GM04504 (cell line): ENCODE data around the gene TFAP2A.

Experiments
- DNase-seq: peaks from one replicate; pipeline ENCODE4 v3.0.0-alpha.2; 2012; ENCODE audit warnings: low read depth

TFAP2A gene

DNA sequence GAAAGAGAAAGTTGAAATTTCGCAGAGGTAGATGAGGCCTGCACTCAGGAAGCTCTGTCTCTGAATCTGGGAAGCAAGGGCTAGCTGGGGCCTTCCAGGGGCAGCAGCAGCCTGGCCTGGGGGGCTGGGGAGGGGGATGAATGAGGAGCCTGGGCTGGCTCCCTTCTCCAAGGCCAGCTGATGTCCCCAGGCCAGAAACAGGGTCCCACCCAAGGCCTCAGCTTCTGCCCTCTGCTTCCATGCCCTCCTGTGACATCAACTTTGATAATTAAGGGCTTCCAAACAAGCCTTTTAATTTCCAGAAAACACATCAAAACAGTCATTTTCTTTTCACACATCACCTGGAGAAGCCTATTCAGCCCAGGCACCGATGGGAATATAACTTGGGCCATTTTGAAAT is 15.4 kb downstream of the TFAP2A start:
- DNase-seq = no peak

DNA sequence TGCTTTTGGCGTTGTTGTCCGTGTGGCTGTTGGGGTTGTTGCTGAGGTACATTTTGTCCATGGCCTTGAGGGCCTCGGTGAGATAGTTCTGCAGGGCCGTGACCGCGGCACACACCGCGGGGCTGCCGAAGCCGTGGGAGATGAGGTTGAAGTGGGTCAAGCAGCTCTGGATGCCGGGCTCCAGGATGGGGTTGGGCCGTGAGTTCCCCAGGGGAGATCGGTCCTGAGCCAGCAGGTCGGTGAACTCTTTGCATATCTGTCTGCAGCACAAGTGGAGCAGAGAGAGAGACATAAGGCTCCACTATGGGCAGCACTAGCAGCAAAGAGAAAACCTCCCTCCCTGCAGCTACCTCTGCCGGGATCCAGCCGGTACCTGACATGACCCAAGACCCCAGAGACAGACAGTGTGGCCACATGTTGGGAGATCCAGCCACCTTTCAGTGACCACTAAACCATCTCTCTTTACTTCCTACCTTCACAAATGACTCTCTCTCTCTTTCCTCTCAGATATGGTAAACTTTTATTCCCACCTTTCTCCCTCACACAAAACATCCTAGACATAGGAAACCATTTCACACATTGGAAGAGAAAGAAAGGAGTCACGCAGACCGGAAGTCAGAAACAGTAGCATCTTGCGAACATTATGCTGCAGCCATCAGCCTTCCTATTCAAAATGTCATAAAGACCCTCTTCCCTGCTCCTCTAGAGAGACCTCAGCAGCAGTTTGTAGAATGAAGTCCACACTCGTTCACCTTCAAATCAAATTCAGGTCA is 16.2 kb downstream of the TFAP2A start:
- no peak for DNase-seq

DNA sequence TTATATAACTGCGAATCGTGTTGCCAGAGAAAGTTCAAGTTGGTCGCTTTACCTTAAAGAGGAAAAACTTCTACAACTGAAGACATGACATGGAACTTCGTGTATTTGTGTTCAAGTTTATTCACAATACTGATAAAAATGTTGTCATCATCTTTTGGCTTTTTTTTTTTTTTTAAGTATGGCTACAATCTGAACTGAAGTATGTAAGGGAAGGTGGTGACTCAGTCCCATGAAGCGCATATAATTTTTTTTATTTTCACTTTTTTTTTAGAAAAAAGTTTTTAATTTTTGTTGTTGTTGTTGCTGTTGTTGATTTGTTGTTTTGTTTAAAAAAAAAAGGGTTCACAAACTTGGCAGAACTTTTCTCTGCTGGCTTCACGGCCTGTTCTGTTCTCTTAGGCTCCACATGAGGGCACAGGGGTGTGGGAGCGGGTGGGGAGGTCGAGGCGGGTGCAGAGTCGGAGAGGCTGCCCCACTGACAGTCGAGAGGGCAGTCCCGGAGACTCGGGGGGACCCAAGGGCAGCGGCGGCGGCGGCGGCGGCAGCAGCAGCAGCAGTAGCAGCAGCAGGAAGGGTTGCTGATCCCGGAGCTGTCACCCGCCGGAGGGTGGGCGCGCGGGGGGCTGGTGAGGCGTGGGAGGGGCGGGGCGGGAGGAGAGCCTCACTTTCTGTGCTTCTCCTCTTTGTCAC is 17.0 kb downstream of the TFAP2A start:
- no peak for DNase-seq

DNA sequence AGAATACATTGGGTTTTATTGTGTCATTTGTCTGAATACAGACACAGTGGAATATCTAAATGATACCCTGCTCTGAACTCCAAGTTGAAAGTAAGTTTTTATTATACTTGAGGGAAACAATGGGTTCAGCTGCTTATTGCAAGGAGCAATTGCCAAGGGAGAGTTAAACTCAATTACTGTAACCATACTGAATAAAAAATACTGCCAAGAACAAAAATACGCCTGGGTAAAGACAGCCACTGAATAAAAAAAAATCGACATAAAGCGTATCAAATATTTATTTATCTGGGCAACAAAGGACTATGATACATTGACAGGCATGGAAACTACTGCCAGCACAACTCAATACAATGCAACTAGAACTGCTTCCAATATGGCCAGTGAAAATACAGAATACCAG is 18.1 kb downstream of the TFAP2A start:
- DNase-seq = no peak

DNA sequence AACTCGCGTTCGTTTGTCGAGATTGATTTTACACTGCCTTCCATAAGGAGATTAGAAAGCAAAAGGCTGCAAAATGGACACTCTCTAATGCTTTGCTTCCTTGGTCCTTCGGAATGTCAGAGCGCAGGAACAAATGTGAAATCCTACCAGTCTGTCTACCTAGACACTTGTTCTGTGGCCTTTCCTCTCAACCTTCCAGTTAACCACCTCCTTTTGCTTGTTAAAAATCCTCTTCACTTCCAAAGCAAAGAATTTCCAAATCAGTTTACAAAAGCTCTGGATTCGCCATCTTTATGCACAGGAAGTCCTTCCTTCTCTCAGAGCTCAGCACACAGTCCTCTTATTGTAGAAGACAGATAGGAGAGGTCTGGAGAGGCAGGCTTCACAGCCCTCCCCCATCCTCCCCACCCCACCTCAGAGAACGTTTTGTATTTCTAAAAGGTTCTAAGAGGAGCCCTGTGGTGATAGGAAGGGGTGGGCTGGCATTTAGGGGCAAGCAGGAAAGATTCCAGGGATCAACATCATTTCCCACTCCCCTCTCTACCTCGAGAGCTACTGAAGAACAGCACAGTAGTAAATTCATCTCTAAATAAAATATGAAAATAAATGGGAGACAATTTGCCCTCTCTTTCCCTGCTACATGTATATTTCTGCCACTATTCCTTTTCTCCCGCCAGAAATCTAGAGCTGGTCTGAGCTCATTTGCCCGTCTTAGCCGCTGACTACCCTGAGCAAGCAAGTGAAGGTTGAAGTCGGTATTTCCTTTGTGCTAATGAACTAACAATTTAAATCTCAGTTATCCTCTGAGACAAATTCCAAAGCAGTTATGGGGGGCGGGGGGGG is 18.9 kb downstream of the TFAP2A start:
- DNase-seq = no peak

DNA sequence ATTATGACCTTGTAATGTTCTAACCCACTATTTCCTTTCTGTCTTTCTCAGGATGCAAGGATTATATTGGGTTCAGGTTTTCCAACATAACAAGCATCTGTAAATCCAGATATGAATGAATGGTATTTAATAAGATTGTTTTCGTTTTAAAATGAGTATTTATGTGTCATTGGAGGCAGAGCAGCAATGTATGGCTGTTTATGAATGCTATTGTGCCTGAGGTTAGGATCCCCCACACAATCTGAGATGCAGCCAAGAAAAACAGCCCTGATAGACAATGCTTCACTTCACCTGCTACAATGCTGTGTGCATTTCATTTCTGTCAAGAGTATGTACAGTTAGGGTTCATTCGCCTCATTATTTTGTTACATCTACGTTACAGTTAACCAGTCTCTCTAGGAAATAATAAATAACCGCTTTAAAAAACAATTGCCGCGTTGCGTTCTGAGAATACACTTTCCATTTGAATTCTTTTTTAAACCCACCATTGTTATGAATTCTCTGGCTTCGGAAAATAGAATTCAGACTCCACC is 19.6 kb downstream of the TFAP2A start:
- no peak for DNase-seq

DNA sequence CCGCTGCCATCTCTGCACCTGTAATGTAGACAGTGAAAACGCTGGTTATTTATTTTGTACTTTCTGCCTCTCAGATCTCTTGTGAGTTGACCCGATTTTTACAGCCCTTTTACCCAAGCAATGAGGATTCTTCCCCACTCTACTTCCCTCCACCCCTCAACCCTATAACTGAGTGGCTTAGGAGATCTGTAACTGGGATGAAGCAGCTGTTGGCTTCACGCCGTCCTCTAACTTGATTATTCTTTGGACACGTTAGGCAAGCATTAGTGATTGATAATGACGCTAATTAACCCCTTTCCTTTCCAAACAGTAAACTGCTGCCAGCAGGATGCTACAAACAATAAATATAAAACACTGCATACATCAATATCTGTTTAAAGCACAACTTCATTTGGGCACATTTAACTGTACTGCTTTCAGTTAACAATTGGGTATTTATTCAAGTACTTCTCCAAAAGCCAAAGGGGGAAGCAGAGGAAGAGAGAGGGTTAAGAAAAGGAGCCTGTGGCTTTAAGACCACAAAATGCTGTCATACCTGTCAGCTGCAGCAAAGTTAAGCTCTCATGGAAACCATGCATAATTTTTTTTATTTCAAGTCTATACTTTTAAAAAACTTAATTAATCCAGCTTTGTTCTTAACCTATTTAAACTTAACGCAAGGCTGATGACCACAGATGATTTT is 21.2 kb downstream of the TFAP2A start:
- no peak for DNase-seq

DNA sequence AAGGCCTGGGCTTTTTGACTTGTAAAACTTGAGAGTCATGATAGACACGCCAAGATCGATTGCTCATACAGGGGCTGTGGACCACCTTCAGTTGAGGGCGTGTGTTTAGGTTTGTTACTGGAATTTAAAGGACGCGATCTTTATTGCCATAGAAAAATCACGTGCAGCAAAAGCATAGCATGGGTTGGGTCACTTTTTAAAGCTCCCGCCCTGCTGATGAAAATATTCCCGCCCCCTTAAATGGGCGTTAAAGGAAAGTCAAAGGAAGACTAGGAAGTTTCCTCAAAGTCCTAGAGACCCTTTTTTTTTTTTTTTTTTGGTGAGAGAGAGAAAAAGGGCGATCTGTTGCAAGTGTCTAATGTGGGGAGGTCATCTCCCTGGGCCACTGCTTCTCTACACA is 23.1 kb downstream of the TFAP2A start:
- no peak for DNase-seq

DNA sequence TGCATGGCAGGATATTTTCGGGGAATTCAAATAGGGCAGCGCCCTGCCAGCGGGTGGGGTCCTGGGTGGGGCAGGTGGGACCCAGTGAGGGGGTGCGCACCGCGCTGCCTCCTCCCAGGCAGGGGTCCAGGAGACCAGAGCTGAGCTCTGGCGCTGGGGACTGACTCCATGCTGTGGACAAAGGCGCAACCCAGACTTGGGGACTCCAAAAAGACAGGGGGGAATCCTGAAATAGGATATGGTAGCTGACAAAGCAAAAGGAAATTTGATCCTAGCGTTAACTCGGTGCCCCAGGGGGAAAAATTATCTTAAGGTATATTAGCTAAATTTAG is 23.6 kb downstream of the TFAP2A start:
- no peak for DNase-seq

DNA sequence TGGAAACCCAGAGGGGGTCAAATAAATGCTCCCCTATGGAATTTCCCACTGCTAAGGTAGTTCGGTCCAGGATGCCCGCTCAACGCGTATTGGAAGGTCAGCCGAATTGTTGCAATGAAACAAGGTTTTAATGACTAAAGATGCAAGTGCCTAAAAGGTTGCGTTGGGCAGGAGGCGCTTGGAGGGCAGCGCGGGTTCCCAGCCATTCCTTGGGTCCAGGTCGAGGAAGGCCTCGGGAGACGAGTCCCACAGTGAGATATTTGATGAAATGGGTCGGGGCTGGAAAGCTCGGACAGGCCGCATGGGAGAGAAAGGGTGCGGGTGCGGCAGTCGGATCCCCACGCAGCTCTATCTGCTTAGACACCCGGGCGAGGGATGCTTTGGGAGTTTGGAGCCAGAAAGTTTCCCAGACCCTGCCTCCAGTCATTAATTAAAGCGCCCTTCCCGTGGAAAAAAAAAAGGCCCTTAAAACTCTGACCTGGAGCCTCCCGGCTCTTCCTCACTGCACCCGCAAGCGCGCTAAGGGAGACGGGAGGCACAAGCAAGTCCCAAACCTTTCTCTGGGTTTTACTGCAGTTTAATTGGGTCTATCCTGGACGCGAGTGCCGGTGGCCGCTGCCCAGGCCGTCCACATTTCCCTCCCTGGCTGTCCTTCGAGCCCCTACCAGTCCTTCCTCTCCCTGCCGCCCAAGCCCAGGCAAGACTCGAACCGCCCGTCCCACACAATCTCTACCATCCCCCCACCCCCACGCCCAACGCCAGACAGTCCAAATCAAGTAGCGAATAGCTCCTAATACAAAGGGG is 24.2 kb downstream of the TFAP2A start:
- no peak for DNase-seq

DNA sequence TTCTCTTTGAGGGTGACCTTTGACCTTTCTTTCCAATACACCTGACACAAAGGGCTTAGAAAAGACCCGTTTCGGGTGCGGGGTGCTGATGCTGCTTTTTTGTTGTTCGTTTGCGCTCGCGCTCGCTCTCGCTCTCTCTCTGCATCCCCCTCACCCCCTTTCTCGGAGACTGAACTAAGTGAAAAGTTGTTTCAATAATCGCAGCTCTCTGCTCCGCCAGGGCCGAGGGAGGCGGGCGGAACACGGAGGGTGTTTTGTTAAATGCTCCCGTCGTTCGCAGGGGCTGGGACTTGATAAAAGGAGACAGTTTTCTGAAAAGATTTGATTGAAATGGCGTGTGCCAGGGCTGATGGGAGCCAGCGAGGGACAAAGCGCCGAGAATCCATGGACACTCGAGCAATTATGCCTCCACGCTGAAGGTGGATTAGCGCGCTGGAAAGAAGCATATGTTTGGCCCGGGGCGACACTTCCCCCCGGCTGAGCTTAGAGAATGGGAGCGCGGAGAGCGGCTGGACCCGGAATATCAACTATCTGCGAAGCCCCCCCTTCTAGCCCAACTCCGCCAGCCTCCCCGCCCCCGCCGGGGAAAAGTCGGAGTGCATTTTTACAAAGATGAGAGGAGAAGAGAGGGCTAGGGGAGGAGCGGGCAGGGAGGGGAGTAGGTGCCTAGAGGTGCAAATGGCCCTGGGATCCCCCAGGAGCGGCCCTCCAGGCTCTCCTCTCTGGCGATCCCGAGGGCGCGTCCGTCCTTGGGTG is 25.0 kb downstream of the TFAP2A start:
- no peak for DNase-seq

DNA sequence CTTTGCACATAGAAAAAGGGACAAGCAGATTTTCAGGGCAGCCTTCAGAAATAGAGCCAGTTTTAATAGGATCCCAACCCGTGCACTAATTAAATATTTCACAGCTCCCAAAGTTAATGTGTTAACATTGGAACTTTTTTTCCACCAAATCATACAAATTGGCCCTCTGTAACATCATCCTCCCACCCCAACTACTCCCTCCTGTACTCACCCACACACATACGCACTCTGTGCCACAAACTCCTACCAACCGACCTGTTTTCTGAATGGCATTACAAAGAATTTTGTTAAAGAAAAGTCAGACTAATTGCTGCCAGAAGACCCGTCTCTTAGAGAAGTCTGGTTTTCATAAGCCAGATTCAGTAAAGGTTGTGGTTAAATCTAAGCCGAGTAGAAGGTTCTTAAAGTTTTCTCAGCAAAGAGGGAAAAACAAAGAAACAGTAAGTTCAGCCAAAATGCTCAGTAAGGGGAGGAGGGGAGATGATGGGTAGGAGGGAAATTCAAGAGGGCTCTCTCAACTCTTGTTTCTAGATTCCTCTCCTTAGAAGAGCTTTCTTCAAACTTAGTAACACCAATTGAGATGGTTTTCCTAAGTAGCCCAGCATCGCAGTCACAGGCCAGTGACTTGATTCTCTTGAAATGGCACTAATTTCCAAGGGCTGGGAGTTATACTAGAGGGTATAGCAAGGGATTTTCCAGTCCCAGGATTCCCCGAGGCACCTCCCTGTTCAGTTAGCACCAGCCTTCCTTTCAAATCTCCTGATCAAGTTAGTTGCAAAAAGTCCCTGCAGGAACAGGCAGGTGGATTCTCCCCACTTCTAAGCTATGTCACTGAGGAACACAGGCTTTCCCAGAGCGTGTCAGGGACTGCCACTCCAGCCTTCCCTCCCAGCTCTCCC is 27.9 kb downstream of the TFAP2A start:
- no peak for DNase-seq

DNA sequence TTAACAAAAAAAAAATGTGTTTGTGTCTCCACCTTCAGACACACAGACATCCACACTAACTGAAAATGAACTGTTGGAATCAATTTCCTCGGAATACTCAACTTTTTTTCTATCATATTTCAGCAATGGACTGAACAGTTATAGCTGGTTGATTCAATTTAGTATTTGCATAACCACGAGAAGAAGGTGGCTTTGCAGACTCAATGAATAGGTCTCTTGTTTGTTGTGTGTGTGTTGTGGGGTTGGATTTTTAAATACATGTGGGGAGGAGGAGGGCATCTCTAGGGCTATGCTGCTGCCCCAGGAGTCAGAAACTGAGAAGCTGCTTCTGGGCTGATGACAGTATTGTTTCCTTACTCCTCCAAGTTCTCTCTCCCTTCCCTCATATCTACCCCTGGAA is 28.7 kb downstream of the TFAP2A start:
- no peak for DNase-seq

DNA sequence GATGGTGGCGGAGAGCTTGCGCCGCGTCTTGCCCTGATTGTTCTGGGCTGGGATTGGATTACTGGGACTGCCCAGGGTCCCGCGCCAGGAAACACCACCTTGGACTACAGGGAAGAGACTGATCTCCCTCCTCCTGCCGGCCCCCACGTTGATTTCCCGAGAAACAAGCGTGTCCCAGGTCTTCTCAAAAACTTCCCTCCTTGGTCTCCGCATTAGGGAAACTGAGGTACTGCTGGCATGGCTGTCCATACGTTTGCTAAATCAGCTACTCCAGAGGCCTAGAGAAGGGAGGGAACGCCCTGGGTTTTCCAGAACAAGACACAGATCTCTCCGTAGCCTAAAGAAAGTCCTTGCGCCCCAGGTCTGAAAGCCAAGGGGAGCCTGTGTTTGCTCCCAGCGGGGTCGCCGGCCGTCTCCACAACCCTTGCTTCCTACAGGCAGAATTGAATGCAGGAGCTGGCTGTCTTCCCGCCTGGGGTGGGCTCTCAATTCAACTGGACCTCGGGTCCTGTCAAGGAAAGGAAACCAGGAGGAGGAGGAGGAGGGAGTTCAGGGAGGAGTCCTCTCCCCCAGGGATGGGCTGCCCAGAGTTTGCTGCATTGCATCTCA is 29.2 kb downstream of the TFAP2A start:
- DNase-seq = no peak

DNA sequence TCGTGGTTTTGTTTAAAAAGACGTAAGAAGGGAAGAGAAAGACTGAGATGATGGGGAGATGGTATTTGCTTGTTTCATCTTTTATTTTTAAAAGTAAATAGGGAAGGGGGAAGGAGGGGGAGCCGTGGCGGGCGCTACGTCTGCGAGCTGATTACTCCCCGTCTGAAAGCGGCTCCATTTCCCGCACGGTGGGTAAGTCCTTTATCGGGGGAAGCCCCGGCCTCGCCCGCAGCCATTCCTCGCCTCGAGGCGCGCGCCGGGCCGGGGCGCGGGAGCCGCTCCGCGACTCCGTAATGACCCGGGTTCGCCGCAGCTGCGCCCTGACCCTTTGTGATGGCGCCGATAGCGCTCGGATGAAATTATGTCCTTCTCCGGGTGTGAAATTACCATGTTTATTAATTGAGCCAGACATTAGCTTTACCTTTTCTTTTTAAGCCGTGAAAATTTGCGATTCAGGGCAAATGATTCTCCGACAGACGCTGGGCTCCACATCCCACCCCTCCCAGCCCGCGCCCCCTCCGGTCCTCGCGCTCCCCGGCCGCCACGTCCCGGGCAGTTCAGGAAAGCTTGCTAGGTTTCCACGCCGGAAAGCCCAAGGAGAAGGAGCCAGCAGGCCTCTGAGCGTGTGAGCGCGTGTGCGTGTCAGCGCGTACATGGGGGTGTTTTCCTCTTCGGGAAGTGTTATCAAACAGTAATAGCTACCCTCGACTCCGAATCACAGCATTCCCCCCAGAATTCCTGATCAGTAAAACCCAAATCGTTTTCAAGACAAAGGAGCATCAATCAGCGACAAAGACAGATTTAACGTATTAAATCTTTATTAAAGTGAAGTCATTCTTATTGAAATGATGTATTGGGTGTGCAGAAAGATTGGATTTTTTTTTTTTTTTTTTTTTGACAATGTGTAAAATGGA is 30.0 kb downstream of the TFAP2A start:
- DNase-seq = no peak

DNA sequence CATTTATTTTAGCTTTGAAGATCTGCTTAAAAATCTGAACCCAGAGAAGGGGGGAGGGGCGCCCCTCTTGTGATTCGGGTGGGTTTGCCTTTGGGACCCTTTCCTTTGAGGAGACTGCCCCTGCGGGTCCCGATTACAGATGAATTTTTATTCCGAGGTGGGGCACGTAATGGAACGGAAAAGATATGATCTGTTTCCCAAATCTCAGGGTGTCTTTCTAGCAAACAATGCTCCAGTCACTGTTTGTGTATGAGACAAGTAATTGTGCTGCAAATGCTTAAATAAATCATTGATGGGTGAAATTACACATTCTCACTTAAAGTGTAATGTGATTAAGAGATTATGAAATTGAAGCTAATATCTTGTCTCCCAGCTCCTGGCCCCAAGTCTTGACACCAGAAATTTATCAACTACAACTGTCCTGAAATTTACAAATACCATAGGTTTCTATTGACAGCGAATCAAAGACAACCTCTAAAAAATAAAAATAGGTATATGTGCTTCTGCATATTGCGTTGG is 30.7 kb downstream of the TFAP2A start:
- DNase-seq = no peak

DNA sequence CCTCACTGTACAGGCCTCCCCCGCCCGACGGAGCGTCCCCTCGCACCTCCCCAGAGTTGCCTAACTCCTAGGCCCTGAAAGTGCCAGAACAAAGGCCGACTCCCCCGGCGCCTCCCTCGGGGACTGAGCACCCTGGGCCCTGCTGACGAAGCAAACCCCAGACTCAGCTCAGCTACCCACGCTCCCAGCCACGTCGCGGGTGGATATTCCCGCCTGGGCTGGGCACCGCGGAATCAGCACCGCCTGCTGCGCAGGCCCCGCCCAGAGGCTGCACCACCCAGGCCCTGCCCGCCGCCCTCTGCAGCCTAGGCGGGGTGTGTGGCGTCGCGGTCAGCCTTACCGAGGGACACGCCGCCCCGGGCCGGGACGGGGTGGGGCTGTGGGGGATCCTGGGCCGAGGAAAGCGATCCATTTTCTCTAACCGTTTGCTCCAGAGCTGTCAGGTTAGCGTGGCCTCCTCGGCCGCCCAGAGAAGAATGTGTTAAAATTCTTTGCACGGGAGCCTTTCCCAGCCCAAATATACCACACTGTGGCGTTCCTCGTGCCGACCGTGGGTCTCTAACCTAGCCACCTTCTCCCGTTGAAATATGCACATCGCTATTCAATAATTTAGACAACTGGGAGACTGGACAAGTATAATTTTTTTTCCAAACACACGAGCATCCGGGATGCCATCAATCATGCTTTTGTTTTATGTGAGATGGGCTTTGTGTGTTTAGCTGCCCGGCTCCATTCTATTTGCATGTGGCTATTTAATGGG is 31.4 kb downstream of the TFAP2A start:
- DNase-seq = no peak
